GM18867 (cell line): ENCODE data around the gene CEMIP.

Experiments
- ATAC-seq: cut with Tn5 transposase; IDR thresholded peaks from one replicate; pipeline ENCODE4 v1.9.1; 2021; ENCODE audit warnings: mild to moderate bottlenecking, moderate library complexity; ENCODE audit not compliant: unreplicated experiment

The CEMIP gene

GRCh38 chr15:80780416-80781221 lies 1.4 kb downstream of the CEMIP start:
- no peak for ATAC-seq

DNA sequence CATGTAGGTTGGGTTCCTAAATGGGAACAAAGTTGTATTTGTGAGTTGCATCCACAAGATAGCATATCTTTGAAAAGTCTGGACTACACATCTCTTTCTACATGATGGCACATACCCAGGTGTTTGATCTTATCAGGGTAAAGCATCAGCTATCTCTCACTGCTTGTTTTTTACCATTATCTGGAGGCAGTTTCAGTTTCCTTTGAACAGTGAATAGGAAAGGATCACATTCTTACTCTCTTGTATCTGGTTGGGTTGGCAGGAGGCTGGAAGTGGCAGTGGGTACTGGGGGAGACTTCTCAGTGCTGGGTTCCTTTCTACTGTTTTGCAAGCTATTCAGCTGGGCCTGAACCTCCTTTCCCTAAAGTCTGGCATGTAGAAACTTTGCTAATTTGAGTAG lies 4.1 kb downstream of the CEMIP start:
- ATAC-seq = no peak

GRCh38 chr15:80785335-80785734 lies 6.2 kb downstream of the CEMIP start:
- no peak for ATAC-seq

- no peak for ATAC-seq
Observed at GRCh38 chr15:80785811-80786354, 6.7 kb downstream of the CEMIP start.

DNA sequence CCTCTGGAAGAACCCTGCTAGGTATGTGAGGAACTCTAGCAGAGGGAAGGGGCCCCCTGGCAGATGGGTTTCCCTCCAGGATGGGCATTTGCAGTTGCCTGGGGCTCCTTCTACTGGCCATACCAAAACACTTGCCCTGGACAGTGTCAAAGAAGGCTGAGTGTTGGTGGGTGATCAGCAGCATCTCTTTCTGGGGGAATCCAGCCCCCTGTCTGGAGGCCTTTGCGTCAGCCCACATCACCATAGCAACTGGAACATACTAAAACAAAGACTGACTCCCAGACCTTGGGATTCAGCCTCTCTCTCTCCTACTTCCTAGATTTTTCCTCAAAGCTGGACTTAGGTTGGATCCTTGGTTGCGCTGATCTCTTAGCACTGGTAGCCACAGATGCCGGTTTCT lies 8.1 kb downstream of the CEMIP start:
- ATAC-seq = no peak

DNA sequence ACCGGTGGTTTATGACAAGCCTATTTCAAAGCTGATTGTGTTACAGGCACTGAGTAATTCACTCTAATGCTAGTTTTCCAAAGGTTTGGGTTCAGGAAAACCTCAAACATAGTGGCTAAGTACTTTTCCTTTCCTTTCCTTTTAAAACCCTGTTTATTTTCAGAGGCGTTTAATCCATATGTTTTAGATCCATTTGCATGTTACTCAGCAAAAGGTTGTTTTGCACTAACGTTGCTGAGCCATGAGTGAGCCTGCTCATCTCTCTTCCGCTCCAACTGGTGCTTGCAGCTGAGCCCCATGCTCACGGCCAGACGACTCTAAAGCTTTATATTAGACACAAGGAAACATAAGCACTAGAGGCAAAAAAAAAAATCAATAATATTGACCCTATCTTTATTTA lies 9.4 kb downstream of the CEMIP start:
- no peak for ATAC-seq

- no peak for ATAC-seq
Observed at GRCh38 chr15:80789296-80789695, 10.1 kb downstream of the CEMIP start.

- ATAC-seq = no peak
Observed at GRCh38 chr15:80789796-80790195, 10.6 kb downstream of the CEMIP start.

DNA sequence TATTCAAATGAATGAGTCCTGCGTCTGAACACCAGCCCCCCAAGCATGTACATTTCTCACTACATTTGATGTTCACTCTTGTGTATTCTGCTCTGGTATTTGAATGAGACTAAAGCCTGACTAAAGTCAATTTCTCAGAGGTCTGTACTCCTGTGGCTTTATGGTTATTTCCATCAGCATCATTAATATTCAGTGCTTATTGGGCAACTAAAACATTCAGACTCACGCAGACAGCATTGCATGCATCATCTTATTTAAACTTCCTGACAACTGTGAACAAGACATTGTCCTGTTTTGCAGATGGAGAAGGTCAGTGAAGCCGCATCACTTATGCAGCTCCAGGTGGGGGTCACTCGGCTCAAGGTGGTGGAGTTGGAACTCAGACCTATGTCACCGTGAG lies 11.1 kb downstream of the CEMIP start:
- ATAC-seq = no peak

DNA sequence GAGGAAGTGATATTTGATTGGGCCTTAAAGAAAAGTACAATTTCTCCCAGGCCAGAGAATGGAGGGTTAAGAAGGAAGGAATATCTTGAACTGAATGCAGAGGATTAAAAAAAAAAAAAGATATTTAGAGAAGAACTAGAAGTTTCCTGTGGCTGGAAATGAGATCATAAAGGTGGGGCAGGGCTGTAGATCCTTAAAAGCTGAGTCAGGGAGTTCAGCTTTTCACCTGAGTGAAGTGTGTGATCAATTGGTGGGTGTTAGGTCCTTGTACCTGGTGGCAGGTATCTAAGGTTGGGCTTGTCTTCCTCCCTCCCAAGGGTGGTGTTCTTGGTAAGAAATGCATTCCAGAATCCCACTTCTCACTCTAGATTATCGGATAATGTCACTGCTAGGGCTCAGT lies 11.8 kb downstream of the CEMIP start:
- ATAC-seq = no peak

GRCh38 chr15:80796407-80796806 lies 17.2 kb downstream of the CEMIP start:
- ATAC-seq = no peak

DNA sequence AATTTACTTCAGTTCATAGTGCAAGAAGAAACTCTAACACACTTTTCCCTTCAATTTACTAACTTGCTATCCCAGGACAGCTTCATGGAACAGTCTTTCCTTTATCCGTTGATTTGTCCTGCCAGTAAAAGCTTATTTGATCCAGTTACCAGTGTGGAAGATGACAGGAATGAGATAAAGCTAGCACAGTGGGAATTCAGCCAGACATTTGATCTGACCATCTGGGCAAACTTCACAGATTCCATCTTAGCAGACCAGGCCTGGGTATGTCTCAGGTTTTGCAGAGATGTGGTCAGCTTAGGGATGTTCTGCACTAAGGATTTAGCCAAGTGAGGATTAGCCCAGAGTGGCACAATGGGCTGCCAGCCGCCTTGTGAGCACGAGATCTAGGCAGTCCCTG lies 19.7 kb downstream of the CEMIP start:
- no peak for ATAC-seq

DNA sequence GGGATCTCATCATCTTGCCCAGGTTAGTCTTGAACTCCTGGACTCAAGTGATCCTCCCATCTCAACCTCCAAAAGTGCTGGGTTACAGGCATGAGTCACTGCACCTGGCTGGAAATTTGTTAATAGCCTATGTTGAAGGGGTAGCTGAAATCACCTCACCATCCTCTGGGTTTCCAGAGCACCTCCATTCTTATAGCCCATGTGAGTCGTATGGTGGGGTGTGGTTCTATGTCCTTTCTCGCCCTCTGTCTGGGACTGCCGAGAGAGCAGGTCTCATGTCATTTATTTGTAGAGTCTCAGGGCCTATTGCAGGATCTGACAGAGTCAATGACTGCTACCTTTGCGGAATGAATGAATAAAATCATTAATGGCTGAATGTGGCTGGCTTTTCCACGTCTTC lies 20.9 kb downstream of the CEMIP start:
- ATAC-seq = no peak

GRCh38 chr15:80801891-80802680 lies 22.9 kb downstream of the CEMIP start:
- no peak for ATAC-seq

DNA sequence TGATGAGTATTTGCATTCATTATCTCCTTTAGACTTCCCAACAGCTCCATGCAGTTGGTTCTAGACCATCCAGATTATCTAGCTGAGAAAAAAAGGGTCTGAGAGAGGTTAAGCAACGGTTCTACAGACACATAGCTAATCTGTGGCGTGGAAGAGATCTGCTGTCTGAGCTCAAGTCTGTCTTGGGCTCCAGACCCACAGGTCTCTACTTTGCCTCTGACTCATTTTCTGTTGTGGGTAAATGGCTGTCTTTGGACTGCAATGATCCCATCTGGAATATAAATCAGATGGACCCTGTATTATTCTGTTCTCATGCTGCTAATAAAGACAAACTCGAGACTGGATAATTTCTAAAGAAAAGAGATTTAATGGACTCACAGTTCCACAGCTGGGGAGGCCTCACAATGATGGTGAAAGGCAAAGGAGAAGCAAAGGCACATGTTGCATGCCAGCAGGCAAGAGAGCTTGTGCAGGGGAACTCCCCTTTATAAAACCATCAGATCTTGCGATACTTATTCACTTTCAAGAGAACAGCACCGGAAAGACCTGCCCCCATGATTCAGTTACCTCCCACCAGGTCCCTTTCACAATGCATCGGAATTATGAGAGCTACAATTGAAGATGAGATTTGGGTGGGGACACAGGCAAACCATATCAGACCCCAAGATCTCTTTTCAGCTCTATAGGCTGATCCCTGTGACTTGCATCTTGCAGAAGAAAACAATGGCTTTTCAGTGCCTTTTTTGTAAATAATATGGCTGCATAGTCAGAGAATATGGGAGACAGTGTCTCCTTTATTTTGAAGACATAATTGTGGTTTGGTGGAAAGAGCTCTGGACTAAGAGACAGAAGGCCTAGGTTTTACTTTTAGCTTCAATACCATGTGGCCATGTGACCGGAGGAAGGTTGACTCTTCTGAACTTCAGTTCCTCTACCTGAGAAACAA lies 24.7 kb downstream of the CEMIP start:
- ATAC-seq = no peak

- ATAC-seq = no peak
Observed at GRCh38 chr15:80804970-80805495, 25.9 kb downstream of the CEMIP start.

GRCh38 chr15:80811781-80812315 lies 32.7 kb downstream of the CEMIP start:
- ATAC-seq = no peak

- no peak for ATAC-seq
Observed at GRCh38 chr15:80815106-80815505, 35.9 kb downstream of the CEMIP start.

DNA sequence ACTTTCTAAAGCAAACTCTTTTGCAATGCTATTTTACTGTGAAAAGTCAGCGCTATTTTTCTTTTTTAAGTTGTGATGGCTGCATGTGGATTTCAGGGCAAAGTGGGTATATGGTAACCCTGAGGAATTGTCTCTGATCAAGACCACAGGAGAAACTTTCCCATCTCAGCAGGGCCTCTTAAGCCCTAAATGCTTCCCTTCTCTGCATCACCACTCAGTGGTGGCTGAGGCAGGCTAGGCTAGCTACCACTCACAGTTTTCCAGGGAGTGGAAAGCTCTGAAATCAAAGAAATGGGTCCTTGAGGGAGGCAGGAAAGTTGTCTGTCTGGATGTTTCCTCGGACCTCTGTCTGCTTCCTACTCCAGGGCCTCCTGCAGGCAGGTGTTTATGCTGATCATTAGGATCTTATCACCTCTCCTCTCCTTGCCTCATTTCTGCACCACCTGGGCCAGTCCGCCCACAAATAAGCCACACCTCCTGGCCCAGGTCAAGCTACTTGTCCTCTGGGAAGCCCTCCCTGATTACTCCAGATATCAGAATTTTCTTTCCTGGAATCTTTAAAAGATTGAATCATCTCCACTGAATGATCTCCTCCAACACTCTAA lies 37.0 kb downstream of the CEMIP start:
- ATAC-seq = no peak

DNA sequence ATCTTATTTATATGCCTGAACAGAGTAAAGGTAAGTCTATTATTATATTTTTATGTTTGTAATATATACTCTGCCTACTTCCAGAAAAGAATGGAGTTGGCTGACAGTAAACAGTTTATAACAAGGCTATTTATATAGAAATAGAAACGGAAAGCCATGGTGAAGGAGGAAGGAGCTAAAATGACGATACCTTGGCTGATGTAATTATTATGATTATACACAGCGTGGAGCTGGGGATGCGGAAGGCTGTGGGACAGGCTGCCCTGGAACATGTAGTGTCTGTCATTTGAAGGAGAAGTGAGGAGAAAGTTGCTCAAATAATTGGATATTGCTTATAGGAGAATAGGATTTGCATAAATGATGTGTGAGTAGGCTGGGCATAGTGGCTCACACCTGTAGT lies 37.8 kb downstream of the CEMIP start:
- no peak for ATAC-seq
